IPS-18a (cell line): Measurements from ENCODE around the gene RAB15.

Experiments
- H3K27ac ChIP-seq: one replicate; pipeline ENCODE4 v1.5.1; 2013; ENCODE audit warnings: low read length
- H3K27me3 ChIP-seq: one replicate; pipeline ENCODE4 v1.6.1; 2013; ENCODE audit warnings: mild to moderate bottlenecking, low read length; ENCODE audit not compliant: control insufficient read depth, insufficient read depth
- H3K36me3 ChIP-seq: one replicate; pipeline ENCODE4 v1.6.1; 2013; ENCODE audit warnings: low read depth, low read length; ENCODE audit not compliant: control insufficient read depth
- H3K4me1 ChIP-seq: one replicate; pipeline ENCODE4 v1.6.1; 2013; ENCODE audit warnings: low read depth, low read length; ENCODE audit not compliant: control insufficient read depth
- H3K4me3 ChIP-seq: one replicate; pipeline ENCODE4 v1.5.1; 2013; ENCODE audit warnings: low read length
- H3K9ac ChIP-seq: one replicate; pipeline ENCODE4 v1.6.1; 2013; ENCODE audit warnings: mild to moderate bottlenecking, low read length, moderate library complexity
- H3K9me3 ChIP-seq: one replicate; pipeline ENCODE4 v1.6.1; 2013; ENCODE audit warnings: low read depth, low read length; ENCODE audit not compliant: control insufficient read depth

RAB15 gene

DNA sequence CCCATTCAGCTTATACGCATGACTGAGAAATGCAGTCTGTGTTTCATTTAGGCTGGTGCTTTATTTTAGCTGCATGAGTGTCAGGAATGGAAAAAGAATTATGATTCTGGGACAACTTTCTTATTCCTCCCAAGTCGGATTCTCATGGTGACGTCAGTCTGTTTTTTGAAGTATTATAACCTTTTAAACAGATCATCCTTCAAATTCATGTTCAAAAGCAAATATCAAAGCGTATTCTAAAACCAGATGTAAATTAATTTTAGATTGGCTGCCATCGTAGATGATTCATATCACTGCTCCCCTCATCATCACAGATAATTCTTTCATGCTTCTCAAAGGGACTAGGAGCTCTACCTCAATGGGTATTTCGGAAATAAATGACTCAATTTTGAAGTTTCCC is 29.6 kb upstream of the RAB15 start:
- H3K27me3 ChIP-seq = no peaks in the 10 kb centered on the region
- H3K36me3 ChIP-seq = no peaks in the 10 kb centered on the region
- H3K4me3 ChIP-seq = no peak overlapping the region
- H3K27ac ChIP-seq = no peak overlapping the region
- H3K9ac ChIP-seq = no peak overlapping the region
- H3K9me3 ChIP-seq = no peaks in the 10 kb centered on the region
- H3K4me1 ChIP-seq = peaks cover 13% of the 10 kb centered on the region

DNA sequence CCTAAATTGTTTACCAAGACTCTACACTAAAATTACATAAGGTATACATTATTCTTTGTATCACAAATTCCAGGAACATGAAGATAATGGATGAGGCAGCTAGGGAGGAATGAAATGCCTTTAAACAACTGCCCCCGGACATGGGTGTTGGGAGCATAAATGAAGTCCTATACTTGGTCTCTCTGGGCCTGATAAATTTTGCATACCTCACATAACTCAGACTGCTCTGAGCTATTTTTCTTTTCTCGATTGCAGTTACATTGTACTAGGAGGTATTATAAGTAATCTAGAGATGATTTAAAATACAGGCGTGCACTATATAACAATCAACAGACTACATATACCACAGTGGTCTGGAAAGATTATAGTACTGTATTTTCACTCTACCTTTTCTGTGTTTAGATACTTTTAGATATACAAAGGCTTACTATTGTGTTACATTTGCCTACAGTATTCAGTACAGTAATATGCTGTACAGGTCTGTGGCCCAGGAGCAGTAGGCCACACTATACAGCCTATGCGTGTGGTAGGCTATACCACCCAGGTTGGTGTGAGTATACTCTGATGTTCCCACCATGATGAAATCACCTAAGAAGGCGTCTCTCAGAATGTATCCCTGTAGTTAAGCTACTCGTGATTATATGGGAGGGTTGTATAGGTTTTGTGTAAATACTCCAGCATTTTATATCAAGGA is 28.9 kb upstream of the RAB15 start:
- Histone ChIP-seq H3K27ac (no peak overlapping the region), H3K4me3 (no peak overlapping the region), H3K4me1 (peaks cover 13% of the 10 kb centered on the region), H3K9me3 (no peaks in the 10 kb centered on the region), H3K27me3 (no peaks in the 10 kb centered on the region), H3K9ac (no peak overlapping the region), H3K36me3 (no peaks in the 10 kb centered on the region)

DNA sequence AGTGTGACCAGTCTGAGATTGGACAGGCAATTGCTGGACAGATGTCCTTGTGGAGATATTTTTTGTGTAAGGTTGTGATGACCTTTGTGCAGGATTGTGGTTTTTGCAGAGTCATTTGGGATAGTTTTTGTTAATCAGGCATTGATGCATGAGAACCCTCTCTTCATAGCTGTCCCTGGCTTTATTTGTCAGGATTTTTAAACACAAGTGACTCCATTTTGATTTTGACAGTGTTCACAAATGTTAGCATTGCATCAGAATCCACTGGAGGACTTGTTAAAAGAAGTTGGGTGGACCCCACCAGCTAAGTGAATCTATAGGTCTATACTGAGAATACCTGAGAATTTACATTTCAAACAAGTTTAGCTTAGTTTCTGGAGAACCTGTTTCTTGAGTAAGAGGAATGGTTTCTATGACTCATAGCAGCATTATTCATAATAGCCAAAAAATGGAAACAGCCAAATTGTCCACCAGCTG is 26.4 kb upstream of the RAB15 start:
- Histone ChIP-seq H3K36me3 (no peaks in the 10 kb centered on the region), H3K27me3 (no peaks in the 10 kb centered on the region), H3K4me1 (peaks cover 7% of the 10 kb centered on the region), H3K4me3 (no peak overlapping the region), H3K9ac (no peak overlapping the region), H3K9me3 (no peaks in the 10 kb centered on the region), H3K27ac (no peak overlapping the region)

DNA sequence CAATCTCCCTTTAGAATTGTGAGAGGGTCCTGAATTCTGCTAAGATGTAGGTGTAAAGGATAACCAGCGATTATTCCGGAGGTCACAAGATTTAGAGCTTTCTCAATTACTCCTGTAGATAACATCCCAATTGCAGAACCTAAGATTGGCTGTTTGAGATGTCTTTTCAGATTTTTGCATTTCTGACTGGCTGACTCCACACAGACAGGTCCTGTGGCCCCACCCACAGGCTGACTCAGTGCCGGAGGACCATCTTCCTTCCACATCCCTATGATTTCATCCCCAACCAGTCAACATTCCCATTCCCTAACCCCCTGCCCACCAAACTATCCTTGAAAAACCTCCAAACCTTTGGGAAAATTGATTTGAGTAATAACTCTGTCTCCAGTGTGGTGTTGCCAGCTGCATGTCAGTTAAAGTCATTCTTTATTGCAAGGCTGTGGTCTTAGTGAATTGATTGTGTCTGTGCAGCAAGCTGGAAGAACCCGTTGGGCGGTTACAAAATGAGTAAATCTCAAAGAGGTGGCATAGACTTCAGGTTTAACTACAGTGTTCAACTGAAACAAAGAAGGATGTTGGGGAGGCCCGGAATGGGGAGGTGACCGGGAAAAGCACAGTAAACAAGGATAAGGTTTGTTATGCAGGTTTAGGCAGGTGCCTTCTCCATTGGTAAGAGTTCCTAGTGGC is 25.1 kb upstream of the RAB15 start:
- Histone ChIP-seq H3K4me1 (peaks cover 3% of the 10 kb centered on the region), H3K36me3 (no peaks in the 10 kb centered on the region), H3K9me3 (no peaks in the 10 kb centered on the region), H3K4me3 (no peak overlapping the region), H3K27ac (no peak overlapping the region), H3K9ac (no peak overlapping the region), H3K27me3 (no peaks in the 10 kb centered on the region)

DNA sequence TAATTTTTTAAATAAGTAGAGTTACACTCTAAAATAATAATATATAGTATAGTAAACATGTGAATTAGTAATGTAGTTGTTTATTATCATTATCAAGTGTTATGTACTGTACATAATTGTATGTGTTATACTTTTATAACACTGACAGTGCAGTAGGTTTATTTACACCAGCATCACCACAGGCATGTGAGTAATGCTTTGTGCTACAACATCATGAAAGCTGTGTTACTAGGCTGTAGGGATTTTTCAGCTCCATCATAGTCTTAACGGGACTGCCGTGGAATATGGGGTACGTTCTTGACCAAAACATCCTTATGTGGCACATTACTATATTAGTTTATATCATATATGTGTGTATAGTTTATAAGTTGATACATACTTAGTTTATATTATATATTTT is 23.2 kb upstream of the RAB15 start:
- Histone ChIP-seq H3K27me3 (no peaks in the 10 kb centered on the region), H3K4me1 (peaks cover 3% of the 10 kb centered on the region), H3K27ac (no peak overlapping the region), H3K9ac (no peak overlapping the region), H3K9me3 (no peaks in the 10 kb centered on the region), H3K36me3 (no peaks in the 10 kb centered on the region), H3K4me3 (no peak overlapping the region)

DNA sequence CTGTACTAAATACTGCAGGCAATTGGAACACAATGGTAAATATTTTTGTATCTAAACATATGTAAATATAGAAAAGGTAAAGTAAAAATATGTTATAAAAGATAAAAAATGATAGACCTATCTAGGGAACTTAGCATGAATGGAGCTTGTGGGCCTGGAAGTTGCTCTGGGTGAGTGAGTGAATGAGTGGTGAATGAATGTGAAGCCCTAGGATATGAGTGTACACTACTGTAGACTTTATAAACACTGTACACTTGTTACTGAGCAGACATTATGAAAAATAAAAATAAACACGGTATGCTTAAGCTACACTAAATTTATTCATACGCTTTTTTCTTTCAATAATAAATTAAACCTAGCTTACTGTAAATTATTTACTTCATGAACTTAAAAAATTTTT is 22.4 kb upstream of the RAB15 start:
- no peak overlapping the region for H3K4me3 ChIP-seq
- H3K27me3 ChIP-seq = no peaks in the 10 kb centered on the region
- no peaks in the 10 kb centered on the region for H3K9me3 ChIP-seq
- H3K9ac ChIP-seq = no peak overlapping the region
- H3K27ac ChIP-seq = no peak overlapping the region
- no peaks in the 10 kb centered on the region for H3K36me3 ChIP-seq
- H3K4me1 ChIP-seq = peaks cover 3% of the 10 kb centered on the region

DNA sequence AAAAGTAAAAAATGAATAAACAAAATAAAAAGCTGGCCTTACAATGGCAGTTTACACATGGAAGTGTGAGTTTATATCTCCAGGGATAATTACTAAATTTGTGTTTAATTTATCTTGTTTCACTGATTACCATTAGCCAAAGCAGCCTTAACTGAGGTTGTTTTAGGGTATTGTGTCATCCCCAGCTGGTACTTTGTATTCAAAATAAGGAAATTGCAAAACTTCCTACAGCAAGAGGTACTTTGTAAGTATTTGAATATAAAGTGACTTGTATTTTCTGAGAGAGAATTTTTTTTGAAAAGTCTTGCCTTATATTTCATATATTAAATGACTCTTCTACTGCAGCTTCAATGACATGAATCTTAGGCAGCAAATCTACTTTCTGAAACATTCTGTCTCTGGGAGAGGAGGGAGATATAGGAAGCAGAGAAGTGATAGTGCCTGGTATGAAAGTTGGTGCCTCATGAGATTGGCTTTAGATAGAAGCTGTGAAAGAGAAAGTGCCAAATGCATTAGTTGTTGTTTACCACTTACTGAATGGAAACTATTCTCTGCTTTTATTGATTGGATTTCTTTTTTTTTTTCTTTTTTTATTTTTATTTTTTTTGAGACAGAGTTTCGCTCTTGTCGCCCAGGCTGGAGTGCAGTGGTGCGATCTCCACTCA is 21.3 kb upstream of the RAB15 start:
- Histone ChIP-seq H3K9ac (no peak overlapping the region), H3K9me3 (no peaks in the 10 kb centered on the region), H3K4me1 (peaks cover under 1% of the 10 kb centered on the region), H3K4me3 (no peak overlapping the region), H3K27ac (no peak overlapping the region), H3K27me3 (no peaks in the 10 kb centered on the region), H3K36me3 (no peaks in the 10 kb centered on the region)

DNA sequence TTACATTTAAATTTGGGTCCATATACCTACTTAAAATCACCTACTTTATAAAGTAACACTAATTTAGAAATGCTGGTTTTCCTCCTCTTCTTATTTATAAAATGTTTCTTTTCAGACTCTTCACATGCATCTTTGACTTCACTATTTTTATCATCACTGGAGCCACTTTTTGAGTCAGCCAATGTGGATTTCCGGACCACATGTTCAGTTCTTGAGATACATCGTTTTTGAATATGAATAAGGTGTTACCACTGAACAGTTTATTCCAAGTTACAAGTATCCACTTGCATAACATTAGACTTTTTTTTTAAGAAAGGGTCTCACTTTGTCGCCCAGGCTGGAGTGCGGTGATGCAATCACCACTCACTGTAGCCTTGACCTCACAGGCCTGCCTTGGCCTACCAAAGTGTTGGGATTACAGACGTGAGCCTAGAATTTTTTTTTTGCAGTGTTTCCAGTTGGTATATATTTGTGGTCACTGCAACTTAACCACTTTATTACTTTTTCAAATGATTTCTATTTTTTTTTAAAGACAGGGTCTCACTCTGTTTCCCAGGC is 20.3 kb upstream of the RAB15 start:
- H3K4me3 ChIP-seq = no peak overlapping the region
- H3K4me1 ChIP-seq = no peaks in the 10 kb centered on the region
- no peaks in the 10 kb centered on the region for H3K27me3 ChIP-seq
- H3K27ac ChIP-seq = no peak overlapping the region
- no peaks in the 10 kb centered on the region for H3K36me3 ChIP-seq
- H3K9me3 ChIP-seq = no peaks in the 10 kb centered on the region
- H3K9ac ChIP-seq = no peak overlapping the region

DNA sequence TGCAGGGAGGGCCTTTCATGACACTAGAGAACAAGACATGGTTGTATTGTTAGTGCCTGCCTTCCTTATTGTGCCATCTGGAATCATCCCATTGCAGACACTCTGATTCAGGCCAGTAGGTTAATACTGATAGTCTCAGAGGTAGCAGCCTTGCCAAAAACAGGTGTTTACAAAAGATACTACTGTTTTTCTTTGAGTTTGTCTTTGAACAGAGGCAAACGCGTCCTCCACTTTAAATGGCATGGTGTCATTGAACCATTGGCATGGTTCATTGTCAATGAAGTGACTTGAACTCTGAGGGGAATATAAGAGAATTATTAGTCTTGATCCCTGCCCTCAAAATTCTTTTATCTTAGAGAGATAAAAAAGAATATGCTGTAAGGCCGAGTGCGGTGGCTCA is 18.8 kb upstream of the RAB15 start:
- H3K27ac ChIP-seq = no peak overlapping the region
- H3K4me1 ChIP-seq = peaks cover 5% of the 10 kb centered on the region
- H3K9ac ChIP-seq = no peak overlapping the region
- no peak overlapping the region for H3K4me3 ChIP-seq
- H3K9me3 ChIP-seq = no peaks in the 10 kb centered on the region
- H3K36me3 ChIP-seq = no peaks in the 10 kb centered on the region
- H3K27me3 ChIP-seq = peaks cover 5% of the 10 kb centered on the region

DNA sequence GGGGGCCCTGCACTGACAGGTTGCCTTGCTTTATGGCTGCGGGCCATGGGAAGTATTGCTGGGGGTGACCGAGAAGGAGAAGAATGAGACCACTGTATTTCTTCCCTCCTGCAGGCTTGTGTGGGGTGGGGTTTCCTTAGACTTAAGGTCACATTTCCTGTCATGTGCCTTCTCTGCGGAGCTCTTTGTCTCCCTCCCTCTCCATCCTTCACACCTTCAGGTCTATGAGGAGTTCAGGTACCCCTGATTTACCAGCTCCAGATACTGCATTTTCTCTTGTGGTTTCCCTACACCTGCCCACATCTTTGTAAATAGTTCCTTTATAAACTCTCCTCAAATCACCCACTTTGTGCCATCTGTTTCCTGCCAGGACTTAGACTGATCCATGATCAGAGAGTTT is 18.2 kb upstream of the RAB15 start:
- Histone ChIP-seq H3K9me3 (no peaks in the 10 kb centered on the region), H3K9ac (no peak overlapping the region), H3K4me3 (no peak overlapping the region), H3K27me3 (peaks cover 12% of the 10 kb centered on the region), H3K27ac (no peak overlapping the region), H3K4me1 (peaks cover 6% of the 10 kb centered on the region), H3K36me3 (no peaks in the 10 kb centered on the region)

DNA sequence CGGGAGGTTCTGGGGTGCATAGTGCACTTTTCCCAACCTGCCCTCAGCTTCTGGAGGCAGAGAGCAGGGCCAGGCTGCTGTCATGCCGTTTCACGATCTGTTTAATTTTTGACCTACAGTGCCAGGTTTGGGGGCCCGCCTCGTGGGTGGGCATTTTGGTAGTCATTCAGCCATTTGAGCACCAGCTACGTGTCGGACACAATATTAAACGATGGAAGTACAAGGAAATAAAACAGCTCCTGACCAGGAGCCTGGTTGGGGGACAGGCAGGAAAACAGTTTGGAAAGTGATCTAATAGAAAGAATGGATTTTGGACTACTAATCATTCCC is 15.3 kb upstream of the RAB15 start:
- Histone ChIP-seq H3K36me3 (no peaks in the 10 kb centered on the region), H3K27me3 (peaks cover 17% of the 10 kb centered on the region), H3K27ac (no peak overlapping the region), H3K4me3 (peak overlapping the region; percentile 97), H3K9me3 (no peaks in the 10 kb centered on the region), H3K4me1 (peaks cover 6% of the 10 kb centered on the region), H3K9ac (peak overlapping the region; percentile 53)
